ENCODE data around the gene PRKN. TPM values are rescaled to one million over a fixed set of nuclear protein-coding genes. Genes with fewer than 3 reads are reported as not detected.

The PRKN gene
- total and polyA plus RNA-seq, 2 experiments from 2014 or later = 1.2 to 2.3 TPM

DNA sequence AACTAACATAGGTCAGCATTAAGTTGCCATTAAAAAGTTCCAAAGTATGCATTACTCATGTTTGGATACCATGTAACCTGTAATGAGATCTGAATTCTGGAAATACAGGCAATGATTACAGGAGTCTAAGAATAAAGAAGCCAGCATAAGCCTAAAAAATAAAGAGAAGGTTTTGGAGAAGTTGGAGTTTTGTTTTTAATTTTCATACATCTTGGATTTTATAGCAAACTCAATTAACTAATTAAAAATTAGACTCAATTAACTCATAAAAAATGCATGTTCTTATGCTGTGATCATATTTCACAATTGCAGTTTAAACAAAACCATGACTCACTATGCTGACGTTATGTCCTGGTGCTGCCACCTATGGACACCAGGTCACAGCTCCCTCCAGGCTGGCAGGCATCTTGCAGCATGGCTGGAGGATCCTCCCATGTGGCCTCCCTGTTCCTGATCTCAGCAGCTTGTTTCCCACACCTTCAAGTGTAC is 804.9 kb downstream of the PRKN start:
- Histone ChIP-seq H3K79me2 (ENCODE audit: insufficient read depth) (no peaks in the 10 kb centered on the region), H3K4me3 (no peak overlapping the region), H3K27me3 (replicated peaks; ENCODE audit: insufficient read depth) (no peaks in the 10 kb centered on the region), H3K4me2 (ENCODE audit: unreplicated experiment) (peak overlapping the region; percentile 8), H3F3A (ENCODE audit: insufficient read depth) (peaks cover 5% of the 10 kb centered on the region; the same call in 1 of the 2 replicates), H3K27ac (no peak overlapping the region), H3K9ac (no peak overlapping the region), H3K9me3 (ENCODE audit: low read depth) (no peaks in the 10 kb centered on the region), H2AFZ (no peak overlapping the region), H4K20me1 (ENCODE audit: insufficient read depth) (no peaks in the 10 kb centered on the region), H3K4me1 (ENCODE audit: insufficient read depth) (peaks cover 9% of the 10 kb centered on the region), H3K9me2 (ENCODE audit: insufficient read depth) (no peaks in the 10 kb centered on the region), H3K36me3 (ENCODE audit: low read depth) (no peaks in the 10 kb centered on the region)
- DNase-seq = peak; percentile 86
- WGBS, 2 experiments (ENCODE audit: low coverage in 1 of 2, low lambda C conversion rate in 2 of 2, missing lambda C conversion rate in 2 of 2) = 0 to 4% methylated on average over 1 of the region's 1 CpG
- in situ Hi-C loops (cut with MboI) = no loop called here
- TF ChIP-seq EZH2phosphoT487 (IDR thresholded peaks at IDR 0.05; ENCODE audit: insufficient read depth, low read depth) = no peak
- TF ChIP-seq EZH2 (IDR thresholded peaks at IDR 0.05; ENCODE audit: insufficient read depth, poor library complexity, severe bottlenecking) = no peak

DNA sequence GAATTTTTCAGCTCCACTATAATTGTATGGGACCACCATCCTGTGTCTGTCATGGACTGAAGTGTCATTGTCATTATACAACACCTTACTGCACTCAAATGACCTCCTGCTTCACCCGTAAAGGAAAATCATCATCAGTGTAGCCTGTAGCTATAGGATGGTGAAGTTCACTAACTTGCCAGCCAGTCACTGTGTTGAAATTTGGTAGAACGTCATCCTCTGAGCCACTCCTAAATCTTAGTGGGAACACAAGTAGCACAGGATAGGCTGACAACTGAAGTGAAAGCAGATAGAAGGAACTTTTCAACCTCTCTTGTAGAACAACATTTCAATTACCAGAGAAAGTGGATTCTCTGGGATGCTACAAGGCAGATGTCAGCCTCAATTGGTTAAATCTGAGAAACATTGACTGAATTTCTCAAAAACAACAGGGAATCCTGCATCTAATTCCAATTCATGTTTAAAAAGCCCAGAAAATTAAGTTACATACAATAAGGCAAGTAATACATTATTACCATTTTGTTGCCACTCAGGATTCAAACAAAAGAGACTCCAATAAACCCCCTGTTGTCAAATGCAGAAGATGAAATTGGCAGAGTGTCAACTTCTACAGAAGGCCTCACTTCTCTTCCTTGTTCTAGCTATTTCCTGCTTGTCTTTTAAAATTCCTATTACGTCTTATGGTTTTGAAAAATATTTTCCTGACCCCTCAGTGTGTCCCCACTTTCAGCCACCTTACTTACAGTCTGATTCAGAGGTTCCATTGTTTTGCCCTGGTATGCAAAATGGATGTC is 805.8 kb downstream of the PRKN start:
- H3K9me2 ChIP-seq (ENCODE audit: insufficient read depth) = no peaks in the 10 kb centered on the region
- H3K27ac ChIP-seq = no peak overlapping the region
- no peak overlapping the region for H3K4me3 ChIP-seq
- H3K36me3 ChIP-seq (ENCODE audit: low read depth) = no peaks in the 10 kb centered on the region
- peaks cover 9% of the 10 kb centered on the region for H3K4me1 ChIP-seq (ENCODE audit: insufficient read depth)
- no peak overlapping the region for H3K9ac ChIP-seq
- no peaks in the 10 kb centered on the region for H3K27me3 ChIP-seq (replicated peaks; ENCODE audit: insufficient read depth)
- H3K79me2 ChIP-seq (ENCODE audit: insufficient read depth) = no peaks in the 10 kb centered on the region
- peaks cover 5% of the 10 kb centered on the region; the same call in 1 of the 2 replicates for H3F3A ChIP-seq (ENCODE audit: insufficient read depth)
- WGBS, 2 experiments (ENCODE audit: low coverage in 1 of 2, low lambda C conversion rate in 2 of 2, missing lambda C conversion rate in 2 of 2) = 65% methylated on average over 3 of the region's 3 CpGs
- H4K20me1 ChIP-seq (ENCODE audit: insufficient read depth) = no peaks in the 10 kb centered on the region
- no peak overlapping the region for H2AFZ ChIP-seq
- TF ChIP-seq EZH2phosphoT487 (IDR thresholded peaks at IDR 0.05; ENCODE audit: insufficient read depth, low read depth) (no peak), EZH2 (IDR thresholded peaks at IDR 0.05; ENCODE audit: insufficient read depth, poor library complexity, severe bottlenecking) (no peak)
- DNase-seq = no peak
- in situ Hi-C loops (cut with MboI) = no loop called here
- H3K4me2 ChIP-seq (ENCODE audit: unreplicated experiment) = peak overlapping the region; percentile 8
- no peaks in the 10 kb centered on the region for H3K9me3 ChIP-seq (ENCODE audit: low read depth)

DNA sequence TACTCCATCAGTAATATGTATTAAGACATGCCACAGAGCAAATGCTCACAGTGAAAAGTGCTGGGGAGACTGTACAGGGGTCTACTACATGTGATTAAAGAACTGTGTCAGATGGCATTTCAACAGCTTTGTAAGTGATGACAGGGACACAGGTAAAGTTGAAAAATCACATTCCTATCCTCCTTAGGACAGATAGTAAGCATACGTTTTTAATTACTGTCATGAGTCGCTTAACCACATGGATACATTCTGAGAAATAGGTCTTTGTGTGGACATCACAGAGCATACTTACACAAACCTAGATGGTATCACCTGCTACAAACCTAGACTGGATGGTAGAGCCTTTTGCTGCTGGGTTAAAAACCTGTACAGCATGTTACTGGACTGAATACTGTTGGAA is 807.9 kb downstream of the PRKN start:
- no peaks in the 10 kb centered on the region for H4K20me1 ChIP-seq (ENCODE audit: insufficient read depth)
- H3K9me2 ChIP-seq (ENCODE audit: insufficient read depth) = no peaks in the 10 kb centered on the region
- H3K4me2 ChIP-seq (ENCODE audit: unreplicated experiment) = no peak overlapping the region
- H3K27ac ChIP-seq = no peak overlapping the region
- no peaks in the 10 kb centered on the region for H3K9me3 ChIP-seq (ENCODE audit: low read depth)
- no peak overlapping the region for H2AFZ ChIP-seq
- DNase-seq = peak; percentile 14
- H3K27me3 ChIP-seq (replicated peaks; ENCODE audit: insufficient read depth) = no peaks in the 10 kb centered on the region
- no peaks in the 10 kb centered on the region for H3K79me2 ChIP-seq (ENCODE audit: insufficient read depth)
- no peak overlapping the region for H3K9ac ChIP-seq
- TF ChIP-seq EZH2phosphoT487 (IDR thresholded peaks at IDR 0.05; ENCODE audit: insufficient read depth, low read depth) = no peak
- TF ChIP-seq EZH2 (IDR thresholded peaks at IDR 0.05; ENCODE audit: insufficient read depth, poor library complexity, severe bottlenecking) = no peak
- H3K4me3 ChIP-seq = no peak overlapping the region
- 28 to 36% methylated on average over 2 of the region's 2 CpGs for WGBS, 2 experiments (ENCODE audit: low coverage in 1 of 2, low lambda C conversion rate in 2 of 2, missing lambda C conversion rate in 2 of 2)
- H3F3A ChIP-seq (ENCODE audit: insufficient read depth) = peaks cover 5% of the 10 kb centered on the region; the same call in 1 of the 2 replicates
- H3K36me3 ChIP-seq (ENCODE audit: low read depth) = no peaks in the 10 kb centered on the region
- in situ Hi-C loops (cut with MboI) = no loop called here
- peaks cover 9% of the 10 kb centered on the region for H3K4me1 ChIP-seq (ENCODE audit: insufficient read depth)

DNA sequence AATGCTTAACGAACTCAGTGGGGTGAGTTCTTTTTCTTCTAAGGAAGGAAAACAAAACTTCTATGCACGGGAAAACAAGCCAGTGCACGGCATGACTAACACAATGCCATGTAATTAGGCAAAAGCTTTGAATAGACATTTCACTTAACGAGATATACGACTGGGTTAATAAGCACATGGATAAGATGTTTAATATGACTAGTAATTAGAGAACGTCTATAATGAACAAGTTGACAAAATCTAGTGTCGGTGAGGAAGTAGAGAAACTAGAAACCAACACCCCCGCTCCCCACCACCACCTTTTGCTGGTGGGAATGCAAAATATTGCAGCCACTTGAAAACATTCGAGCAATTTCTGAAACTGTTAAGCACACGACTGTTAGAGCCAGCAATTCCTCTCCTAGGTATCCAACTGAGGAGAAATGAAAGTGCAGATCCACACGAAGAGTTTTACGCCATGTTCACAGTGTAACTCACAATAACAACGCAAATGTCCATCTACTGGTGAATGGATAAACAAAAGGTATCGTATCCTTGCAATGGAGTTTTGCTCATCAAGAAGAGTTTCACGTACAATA is 808.8 kb downstream of the PRKN start:
- 78 to 79% methylated on average over 15 of the region's 15 CpGs for WGBS, 2 experiments (ENCODE audit: low coverage in 1 of 2, low lambda C conversion rate in 2 of 2, missing lambda C conversion rate in 2 of 2)
- no peaks in the 10 kb centered on the region for H4K20me1 ChIP-seq (ENCODE audit: insufficient read depth)
- TF ChIP-seq EZH2 (IDR thresholded peaks at IDR 0.05; ENCODE audit: insufficient read depth, poor library complexity, severe bottlenecking) (no peak), EZH2phosphoT487 (IDR thresholded peaks at IDR 0.05; ENCODE audit: insufficient read depth, low read depth) (no peak)
- in situ Hi-C loops (cut with MboI) = no loop called here
- H3K4me2 ChIP-seq (ENCODE audit: unreplicated experiment) = no peak overlapping the region
- H3K27me3 ChIP-seq (replicated peaks; ENCODE audit: insufficient read depth) = no peaks in the 10 kb centered on the region
- H3K79me2 ChIP-seq (ENCODE audit: insufficient read depth) = no peaks in the 10 kb centered on the region
- no peak overlapping the region for H3K27ac ChIP-seq
- H3F3A ChIP-seq (ENCODE audit: insufficient read depth) = no peaks in the 10 kb centered on the region
- peaks cover 9% of the 10 kb centered on the region for H3K4me1 ChIP-seq (ENCODE audit: insufficient read depth)
- no peaks in the 10 kb centered on the region for H3K9me3 ChIP-seq (ENCODE audit: low read depth)
- H3K9ac ChIP-seq = no peak overlapping the region
- H3K9me2 ChIP-seq (ENCODE audit: insufficient read depth) = no peaks in the 10 kb centered on the region
- H3K4me3 ChIP-seq = no peak overlapping the region
- no peaks in the 10 kb centered on the region for H3K36me3 ChIP-seq (ENCODE audit: low read depth)
- H2AFZ ChIP-seq = no peak overlapping the region
- DNase-seq = no peak
